Measurements from ENCODE around the gene SLC52A3. TPM values are rescaled to one million over a fixed set of nuclear protein-coding genes. Genes with fewer than 3 reads are reported as not detected.

Gene SLC52A3
- polyA plus RNA-seq, 4 donors, result 8.5 to 22.1 (median 14.7) TPM

DNA sequence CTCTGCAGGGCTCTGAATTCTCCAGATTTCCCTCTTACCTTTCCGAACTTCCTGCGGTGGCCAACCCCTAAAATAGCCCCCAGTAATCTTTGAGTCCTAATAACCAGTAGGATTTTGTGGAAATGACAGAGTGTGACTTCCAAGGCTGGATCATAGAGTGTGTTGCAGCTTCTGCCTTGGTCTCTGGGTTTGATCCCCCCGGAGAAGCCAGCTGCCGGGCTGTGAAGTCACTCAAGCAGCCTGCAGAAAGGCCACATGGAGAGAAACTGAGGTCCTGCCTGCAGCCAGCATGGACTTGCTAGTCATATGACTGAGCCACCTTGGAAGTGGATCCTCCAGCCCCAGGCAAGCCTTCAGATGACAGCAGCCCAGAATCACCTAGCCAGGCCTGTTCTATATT lies 46.4 kb downstream of the SLC52A3 start:
- Histone ChIP-seq H3K9me3 (ENCODE audit: control insufficient read depth in 2 of 2, insufficient read depth in 1 of 2, low read depth in 1 of 2, low read length in 1 of 2) (peaks cover 0 to 2% of the 10 kb centered on the region in 2 donors), H3K27me3 (ENCODE audit: control insufficient read depth in 3 of 3, insufficient read depth in 3 of 3, low read length in 3 of 3) (peaks cover 0 to 39% (median 19%) of the 10 kb centered on the region in 3 donors), H3K4me1 (ENCODE audit: control insufficient read depth in 3 of 3, insufficient read depth in 2 of 3, low read depth in 1 of 3, low read length in 2 of 3) (no peaks in the 10 kb centered on the region), H3K36me3 (ENCODE audit: control insufficient read depth in 3 of 3, insufficient read depth in 2 of 3, low read depth in 1 of 3, low read length in 3 of 3) (no peaks in the 10 kb centered on the region), H3K27ac (ENCODE audit: low read depth in 1 of 3, low read length in 2 of 3) (no peak overlapping the region), H3K4me3 (ENCODE audit: low read depth in 1 of 3, low read length in 3 of 3) (no peak overlapping the region)
- WGBS, 3 donors, result 89 to 97% (median 91%) methylated on average over 4 of the region's 4 CpGs
- FAIRE-seq, result no peak
- no peak for DNase-seq

GRCh38 chr20:719816-720215 lies 48.5 kb downstream of the SLC52A3 start:
- Histone ChIP-seq H3K27ac (ENCODE audit: low read depth in 1 of 3, low read length in 2 of 3) (no peak overlapping the region), H3K4me3 (ENCODE audit: low read depth in 1 of 3, low read length in 3 of 3) (no peak overlapping the region), H3K4me1 (ENCODE audit: control insufficient read depth in 3 of 3, insufficient read depth in 2 of 3, low read depth in 1 of 3, low read length in 2 of 3) (no peaks in the 10 kb centered on the region), H3K9me3 (ENCODE audit: control insufficient read depth in 2 of 2, insufficient read depth in 1 of 2, low read depth in 1 of 2, low read length in 1 of 2) (peaks cover 0 to 2% of the 10 kb centered on the region in 2 donors), H3K27me3 (ENCODE audit: control insufficient read depth in 3 of 3, insufficient read depth in 3 of 3, low read length in 3 of 3) (peaks cover 0 to 31% (median 10%) of the 10 kb centered on the region in 3 donors), H3K36me3 (ENCODE audit: control insufficient read depth in 3 of 3, insufficient read depth in 2 of 3, low read depth in 1 of 3, low read length in 3 of 3) (no peaks in the 10 kb centered on the region)
- WGBS, 3 donors, result 56 to 62% (median 61%) methylated on average over 9 to 11 of the region's 11 CpGs
- DNase-seq, result no peak
- FAIRE-seq, result no peak

DNA sequence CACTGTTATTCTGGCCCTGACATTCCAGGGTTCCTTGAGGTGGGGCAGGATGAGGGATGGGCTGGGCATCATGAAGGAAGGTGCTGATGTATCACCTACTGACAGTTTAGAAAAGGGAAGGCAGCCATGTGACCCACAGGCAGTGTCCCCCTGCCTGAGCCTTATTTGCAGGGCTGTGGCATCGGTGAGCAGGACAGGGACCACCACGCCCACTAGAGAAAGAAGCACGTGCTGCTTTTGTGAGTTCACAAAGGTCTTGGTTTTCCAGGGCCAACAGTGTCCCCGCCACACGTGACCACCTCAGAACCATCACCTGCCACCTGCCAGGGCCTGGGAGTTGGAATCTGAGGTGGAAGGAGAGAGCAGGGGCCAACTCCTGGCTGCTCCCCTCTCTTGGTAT lies 49.2 kb downstream of the SLC52A3 start:
- DNase-seq (no peak), FAIRE-seq (no peak)
- H3K27ac ChIP-seq (ENCODE audit: low read depth in 1 of 3, low read length in 2 of 3), result no peak overlapping the region
- H3K9me3 ChIP-seq (ENCODE audit: control insufficient read depth in 2 of 2, insufficient read depth in 1 of 2, low read depth in 1 of 2, low read length in 1 of 2), result peaks cover 0 to 2% of the 10 kb centered on the region in 2 donors
- WGBS, 3 donors, result 80 to 86% (median 83%) methylated on average over 5 of the region's 5 CpGs
- H3K27me3 ChIP-seq (ENCODE audit: control insufficient read depth in 3 of 3, insufficient read depth in 3 of 3, low read length in 3 of 3), result peaks cover 0 to 30% (median 10%) of the 10 kb centered on the region in 3 donors
- no peaks in the 10 kb centered on the region for H3K4me1 ChIP-seq (ENCODE audit: control insufficient read depth in 3 of 3, insufficient read depth in 2 of 3, low read depth in 1 of 3, low read length in 2 of 3)
- H3K36me3 ChIP-seq (ENCODE audit: control insufficient read depth in 3 of 3, insufficient read depth in 2 of 3, low read depth in 1 of 3, low read length in 3 of 3), result no peaks in the 10 kb centered on the region
- no peak overlapping the region for H3K4me3 ChIP-seq (ENCODE audit: low read depth in 1 of 3, low read length in 3 of 3)

DNA sequence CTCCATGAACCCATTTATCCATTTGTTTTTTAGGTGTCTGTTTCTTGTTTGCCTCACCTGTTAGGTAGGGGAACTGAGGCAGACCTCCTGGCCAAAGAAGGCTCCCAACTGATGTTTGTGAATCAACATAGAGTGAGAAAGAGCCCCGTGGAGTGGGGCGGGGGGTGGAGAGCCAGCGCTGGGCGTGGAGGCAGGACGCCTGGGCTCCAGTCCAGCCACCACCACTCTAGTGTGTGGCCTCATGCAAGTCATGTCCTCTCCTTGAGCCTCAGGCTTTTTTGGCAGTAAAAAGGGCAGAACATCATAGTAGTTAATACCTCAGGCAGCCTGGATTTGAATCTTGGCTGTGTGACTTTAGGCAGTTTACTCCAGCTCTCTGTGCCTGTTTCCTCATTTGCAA lies 50.5 kb downstream of the SLC52A3 start:
- H3K9me3 ChIP-seq (ENCODE audit: control insufficient read depth in 2 of 2, insufficient read depth in 1 of 2, low read depth in 1 of 2, low read length in 1 of 2), result peaks cover 0 to 6% of the 10 kb centered on the region in 2 donors
- DNase-seq (no peak), FAIRE-seq (no peak)
- no peak overlapping the region for H3K27ac ChIP-seq (ENCODE audit: low read depth in 1 of 3, low read length in 2 of 3)
- WGBS, 3 donors, result 48 to 64% (median 59%) methylated on average over 5 of the region's 5 CpGs
- no peaks in the 10 kb centered on the region for H3K4me1 ChIP-seq (ENCODE audit: control insufficient read depth in 3 of 3, insufficient read depth in 2 of 3, low read depth in 1 of 3, low read length in 2 of 3)
- no peaks in the 10 kb centered on the region for H3K36me3 ChIP-seq (ENCODE audit: control insufficient read depth in 3 of 3, insufficient read depth in 2 of 3, low read depth in 1 of 3, low read length in 3 of 3)
- H3K27me3 ChIP-seq (ENCODE audit: control insufficient read depth in 3 of 3, insufficient read depth in 3 of 3, low read length in 3 of 3), result peaks cover 0 to 23% (median 10%) of the 10 kb centered on the region in 3 donors
- H3K4me3 ChIP-seq (ENCODE audit: low read depth in 1 of 3, low read length in 3 of 3), result no peak overlapping the region

GRCh38 chr20:717271-717670 lies 51.0 kb downstream of the SLC52A3 start:
- DNase-seq (no peak), FAIRE-seq (no peak)
- Histone ChIP-seq H3K27ac (ENCODE audit: low read depth in 1 of 3, low read length in 2 of 3) (no peak overlapping the region), H3K4me3 (ENCODE audit: low read depth in 1 of 3, low read length in 3 of 3) (no peak overlapping the region), H3K36me3 (ENCODE audit: control insufficient read depth in 3 of 3, insufficient read depth in 2 of 3, low read depth in 1 of 3, low read length in 3 of 3) (no peaks in the 10 kb centered on the region), H3K4me1 (ENCODE audit: control insufficient read depth in 3 of 3, insufficient read depth in 2 of 3, low read depth in 1 of 3, low read length in 2 of 3) (no peaks in the 10 kb centered on the region), H3K27me3 (ENCODE audit: control insufficient read depth in 3 of 3, insufficient read depth in 3 of 3, low read length in 3 of 3) (peaks cover 0 to 23% (median 10%) of the 10 kb centered on the region in 3 donors), H3K9me3 (ENCODE audit: control insufficient read depth in 2 of 2, insufficient read depth in 1 of 2, low read depth in 1 of 2, low read length in 1 of 2) (peaks cover 0 to 6% of the 10 kb centered on the region in 2 donors)
- WGBS, 3 donors, result 74 to 79% (median 77%) methylated on average over 7 of the region's 7 CpGs

DNA sequence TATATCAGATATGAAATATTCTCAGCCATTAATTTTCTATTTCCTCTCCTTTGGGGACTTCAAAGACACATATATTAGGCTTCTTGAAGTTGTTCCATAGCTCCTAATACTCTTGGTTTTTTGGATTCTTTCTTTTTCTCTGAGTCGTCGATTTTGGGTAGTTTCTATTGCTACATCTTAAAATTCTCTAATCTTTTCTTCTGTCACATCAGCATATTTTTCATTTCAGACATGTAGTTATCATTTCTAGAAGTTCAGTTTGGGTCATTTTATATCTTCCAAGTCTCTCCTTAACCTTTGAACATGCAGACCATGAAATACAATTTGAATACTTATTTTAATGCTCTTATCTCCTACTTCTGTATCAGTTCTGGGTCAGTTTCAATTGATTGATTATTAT lies 53.8 kb downstream of the SLC52A3 start:
- WGBS, 3 donors, result 90 to 95% (median 92%) methylated on average over 2 of the region's 2 CpGs
- H3K36me3 ChIP-seq (ENCODE audit: control insufficient read depth in 3 of 3, insufficient read depth in 2 of 3, low read depth in 1 of 3, low read length in 3 of 3), result no peaks in the 10 kb centered on the region
- no peak overlapping the region for H3K27ac ChIP-seq (ENCODE audit: low read depth in 1 of 3, low read length in 2 of 3)
- no peak for DNase-seq
- no peak overlapping the region for H3K4me3 ChIP-seq (ENCODE audit: low read depth in 1 of 3, low read length in 3 of 3)
- peaks cover 0 to 32% (median 15%) of the 10 kb centered on the region in 3 donors for H3K27me3 ChIP-seq (ENCODE audit: control insufficient read depth in 3 of 3, insufficient read depth in 3 of 3, low read length in 3 of 3)
- H3K4me1 ChIP-seq (ENCODE audit: control insufficient read depth in 3 of 3, insufficient read depth in 2 of 3, low read depth in 1 of 3, low read length in 2 of 3), result peaks cover 0 to 3% (median 0%) of the 10 kb centered on the region in 3 donors
- no peak for FAIRE-seq
- H3K9me3 ChIP-seq (ENCODE audit: control insufficient read depth in 2 of 2, insufficient read depth in 1 of 2, low read depth in 1 of 2, low read length in 1 of 2), result peaks cover 0 to 3% of the 10 kb centered on the region in 2 donors

DNA sequence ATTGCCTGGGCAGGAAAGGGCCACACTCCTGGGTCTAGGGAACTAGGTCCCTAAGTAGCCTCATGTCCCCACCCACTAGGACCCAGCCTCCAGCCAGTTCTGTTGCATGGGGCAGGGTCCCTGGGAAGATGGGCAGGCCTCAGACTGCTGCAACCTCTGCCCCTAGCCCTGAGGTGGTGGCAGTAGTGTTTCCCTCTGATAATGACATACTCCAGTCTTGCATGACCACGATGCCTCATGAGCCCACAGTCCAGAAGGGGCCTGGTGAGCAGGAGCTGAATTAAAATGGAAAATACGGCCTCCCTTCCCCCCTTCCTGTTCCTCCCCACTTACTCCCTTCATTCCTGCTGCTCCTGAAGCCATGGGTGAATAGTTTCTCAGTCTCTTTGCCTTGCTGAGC lies 56.7 kb downstream of the SLC52A3 start:
- 35 to 48% (median 46%) methylated on average over 2 of the region's 2 CpGs for WGBS, 3 donors
- H3K4me3 ChIP-seq (ENCODE audit: low read depth in 1 of 3, low read length in 3 of 3), result no peak overlapping the region
- H3K27ac ChIP-seq (ENCODE audit: low read depth in 1 of 3, low read length in 2 of 3), result no peak overlapping the region
- peaks cover 0 to 12% of the 10 kb centered on the region in 2 donors for H3K9me3 ChIP-seq (ENCODE audit: control insufficient read depth in 2 of 2, insufficient read depth in 1 of 2, low read depth in 1 of 2, low read length in 1 of 2)
- H3K36me3 ChIP-seq (ENCODE audit: control insufficient read depth in 3 of 3, insufficient read depth in 2 of 3, low read depth in 1 of 3, low read length in 3 of 3), result no peaks in the 10 kb centered on the region
- no peak for FAIRE-seq
- no peak for DNase-seq
- peaks cover 0 to 45% (median 20%) of the 10 kb centered on the region in 3 donors for H3K27me3 ChIP-seq (ENCODE audit: control insufficient read depth in 3 of 3, insufficient read depth in 3 of 3, low read length in 3 of 3)
- peaks cover 0 to 3% (median 0%) of the 10 kb centered on the region in 3 donors for H3K4me1 ChIP-seq (ENCODE audit: control insufficient read depth in 3 of 3, insufficient read depth in 2 of 3, low read depth in 1 of 3, low read length in 2 of 3)

DNA sequence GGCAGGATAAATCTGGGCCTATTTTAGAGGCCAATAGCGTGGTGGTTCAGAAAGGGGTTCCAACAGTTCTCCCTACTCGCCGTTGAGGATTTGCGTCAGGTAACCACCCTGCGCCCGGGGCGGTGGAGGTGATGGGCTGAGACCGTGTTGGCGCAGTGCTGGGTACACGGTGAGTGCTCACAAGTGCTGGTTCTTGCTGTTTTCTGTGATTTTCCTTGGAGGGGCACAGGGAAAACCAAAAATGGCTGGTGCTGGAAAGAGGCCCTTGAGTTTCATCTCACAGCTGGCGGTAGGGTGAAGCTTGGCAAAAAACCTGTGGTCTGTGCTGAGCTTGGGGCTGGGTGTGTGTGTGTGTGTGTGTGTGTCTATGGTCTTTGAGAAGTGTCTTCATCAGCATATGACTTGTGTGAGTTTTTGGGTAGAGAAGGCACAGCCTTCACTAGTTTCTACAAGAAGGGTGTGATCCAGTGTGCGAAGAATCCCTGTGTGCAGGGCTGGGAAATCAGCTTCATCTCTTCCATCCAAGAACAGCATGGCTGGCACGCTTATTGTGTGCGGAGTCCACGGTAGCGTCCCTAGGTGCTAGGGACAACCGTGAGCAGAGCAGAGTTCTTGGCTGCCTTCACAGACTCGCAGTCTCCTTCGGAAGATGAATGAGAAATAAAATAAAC lies 57.4 kb downstream of the SLC52A3 start:
- FAIRE-seq, result no peak
- peaks cover 0 to 42% (median 23%) of the 10 kb centered on the region in 3 donors for H3K27me3 ChIP-seq (ENCODE audit: control insufficient read depth in 3 of 3, insufficient read depth in 3 of 3, low read length in 3 of 3)
- 63 to 73% (median 69%) methylated on average over 19 of the region's 19 CpGs for WGBS, 3 donors
- peaks cover 0 to 3% (median 0%) of the 10 kb centered on the region in 3 donors for H3K4me1 ChIP-seq (ENCODE audit: control insufficient read depth in 3 of 3, insufficient read depth in 2 of 3, low read depth in 1 of 3, low read length in 2 of 3)
- H3K4me3 ChIP-seq (ENCODE audit: low read depth in 1 of 3, low read length in 3 of 3), result no peak overlapping the region
- H3K36me3 ChIP-seq (ENCODE audit: control insufficient read depth in 3 of 3, insufficient read depth in 2 of 3, low read depth in 1 of 3, low read length in 3 of 3), result no peaks in the 10 kb centered on the region
- no peak overlapping the region for H3K27ac ChIP-seq (ENCODE audit: low read depth in 1 of 3, low read length in 2 of 3)
- DNase-seq, result no peak
- H3K9me3 ChIP-seq (ENCODE audit: control insufficient read depth in 2 of 2, insufficient read depth in 1 of 2, low read depth in 1 of 2, low read length in 1 of 2), result peaks cover 0 to 12% of the 10 kb centered on the region in 2 donors
